Measurements from ENCODE around the gene PHF21B. TPM values are rescaled to one million over a fixed set of nuclear protein-coding genes. Genes with fewer than 3 reads are reported as not detected.

PHF21B gene
- total RNA-seq, 1 experiment from 2014 or later: 4.5 TPM

GRCh38 chr22:44909241-44909640 is 100.6 kb downstream of the PHF21B start:
- in situ Hi-C loops (cut with HindIII; ENCODE audit: low pct_unique_long_range_greater_than_20kb, low sequenced_read_pairs): no loop called here
- Histone ChIP-seq H3K27ac (ENCODE audit: low read length) (no peak overlapping the region), H3K27me3 (ENCODE audit: control insufficient read depth, insufficient read depth, low read length) (no peaks in the 10 kb centered on the region), H3K36me3 (ENCODE audit: control insufficient read depth, insufficient read depth, low read length) (no peaks in the 10 kb centered on the region), H3K4me1 (ENCODE audit: control insufficient read depth, insufficient read depth, low read length) (no peaks in the 10 kb centered on the region), H3K4me3 (ENCODE audit: low read depth in 2 of 2, low read length in 2 of 2) (no peak overlapping the region), H3K9me3 (ENCODE audit: control insufficient read depth, insufficient read depth, low read depth, low read length) (no peaks in the 10 kb centered on the region)
- TF ChIP-seq REST (IDR thresholded peaks at IDR 0.05; ENCODE audit: insufficient read depth in 1 of 2, low read depth in 2 of 2, low read length in 1 of 2) (no peak), TCF7L2 (IDR thresholded peaks at IDR 0.05; ENCODE audit: low read depth, low read length) (no peak), POLR2AphosphoS5 (IDR thresholded peaks at IDR 0.05; ENCODE audit: low read depth, low read length) (no peak), SIN3A (IDR thresholded peaks at IDR 0.05; ENCODE audit: borderline replicate concordance, insufficient read depth, low read depth, low read length) (no peak), CTCF (IDR thresholded peaks at IDR 0.05) (no peak)
- intact Hi-C loops (cut with micrococcal nuclease; ENCODE audit: unreplicated experiment): no loop called here
- ATAC-seq (no peak), DNase-seq (ENCODE audit: low read depth, low spot score) (no peak)
- CTCF ChIA-PET: no interaction called here
- no TSS peak for BruUV-seq (replicated peaks)
- POLR2A ChIA-PET: no interaction called here

- no peaks in the 10 kb centered on the region for H3K9me3 ChIP-seq (ENCODE audit: control insufficient read depth, insufficient read depth, low read depth, low read length)
- POLR2A ChIA-PET: no interaction called here
- CTCF ChIA-PET: no interaction called here
Measured at GRCh38 chr22:44907765-44908737, 101.8 kb downstream of the PHF21B start.

More at GRCh38 chr22:44907765-44908737, 101.8 kb downstream of the PHF21B start:
- intact Hi-C loops (cut with micrococcal nuclease; ENCODE audit: unreplicated experiment): no loop called here
- in situ Hi-C loops (cut with HindIII; ENCODE audit: low pct_unique_long_range_greater_than_20kb, low sequenced_read_pairs): no loop called here
- Histone ChIP-seq H3K4me3 (ENCODE audit: low read depth in 2 of 2, low read length in 2 of 2) (no peak overlapping the region), H3K27me3 (ENCODE audit: control insufficient read depth, insufficient read depth, low read length) (no peaks in the 10 kb centered on the region), H3K36me3 (ENCODE audit: control insufficient read depth, insufficient read depth, low read length) (no peaks in the 10 kb centered on the region), H3K4me1 (ENCODE audit: control insufficient read depth, insufficient read depth, low read length) (no peaks in the 10 kb centered on the region), H3K27ac (ENCODE audit: low read length) (no peak overlapping the region)
- no TSS peak for BruUV-seq (replicated peaks)
- no peak for ATAC-seq
- TF ChIP-seq POLR2AphosphoS5 (IDR thresholded peaks at IDR 0.05; ENCODE audit: low read depth, low read length) (no peak), CTCF (IDR thresholded peaks at IDR 0.05) (no peak), TCF7L2 (IDR thresholded peaks at IDR 0.05; ENCODE audit: low read depth, low read length) (no peak), SIN3A (IDR thresholded peaks at IDR 0.05; ENCODE audit: borderline replicate concordance, insufficient read depth, low read depth, low read length) (no peak), REST (IDR thresholded peaks at IDR 0.05; ENCODE audit: insufficient read depth in 1 of 2, low read depth in 2 of 2, low read length in 1 of 2) (no peak)
- no peak for DNase-seq (ENCODE audit: low read depth, low spot score)
